HG03097 (cell line): Measurements from ENCODE around the gene EBF3.

Experiments used
- ATAC-seq: cut with Tn5 transposase; IDR thresholded peaks from one replicate; pipeline ENCODE4 v1.9.1; 2021; ENCODE audit not compliant: unreplicated experiment, low FRiP score

EBF3 gene, protein sequence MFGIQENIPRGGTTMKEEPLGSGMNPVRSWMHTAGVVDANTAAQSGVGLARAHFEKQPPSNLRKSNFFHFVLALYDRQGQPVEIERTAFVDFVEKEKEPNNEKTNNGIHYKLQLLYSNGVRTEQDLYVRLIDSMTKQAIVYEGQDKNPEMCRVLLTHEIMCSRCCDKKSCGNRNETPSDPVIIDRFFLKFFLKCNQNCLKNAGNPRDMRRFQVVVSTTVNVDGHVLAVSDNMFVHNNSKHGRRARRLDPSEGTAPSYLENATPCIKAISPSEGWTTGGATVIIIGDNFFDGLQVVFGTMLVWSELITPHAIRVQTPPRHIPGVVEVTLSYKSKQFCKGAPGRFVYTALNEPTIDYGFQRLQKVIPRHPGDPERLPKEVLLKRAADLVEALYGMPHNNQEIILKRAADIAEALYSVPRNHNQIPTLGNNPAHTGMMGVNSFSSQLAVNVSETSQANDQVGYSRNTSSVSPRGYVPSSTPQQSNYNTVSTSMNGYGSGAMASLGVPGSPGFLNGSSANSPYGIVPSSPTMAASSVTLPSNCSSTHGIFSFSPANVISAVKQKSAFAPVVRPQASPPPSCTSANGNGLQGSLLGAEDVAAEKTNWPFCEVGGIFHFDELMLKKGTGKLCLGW

DNA sequence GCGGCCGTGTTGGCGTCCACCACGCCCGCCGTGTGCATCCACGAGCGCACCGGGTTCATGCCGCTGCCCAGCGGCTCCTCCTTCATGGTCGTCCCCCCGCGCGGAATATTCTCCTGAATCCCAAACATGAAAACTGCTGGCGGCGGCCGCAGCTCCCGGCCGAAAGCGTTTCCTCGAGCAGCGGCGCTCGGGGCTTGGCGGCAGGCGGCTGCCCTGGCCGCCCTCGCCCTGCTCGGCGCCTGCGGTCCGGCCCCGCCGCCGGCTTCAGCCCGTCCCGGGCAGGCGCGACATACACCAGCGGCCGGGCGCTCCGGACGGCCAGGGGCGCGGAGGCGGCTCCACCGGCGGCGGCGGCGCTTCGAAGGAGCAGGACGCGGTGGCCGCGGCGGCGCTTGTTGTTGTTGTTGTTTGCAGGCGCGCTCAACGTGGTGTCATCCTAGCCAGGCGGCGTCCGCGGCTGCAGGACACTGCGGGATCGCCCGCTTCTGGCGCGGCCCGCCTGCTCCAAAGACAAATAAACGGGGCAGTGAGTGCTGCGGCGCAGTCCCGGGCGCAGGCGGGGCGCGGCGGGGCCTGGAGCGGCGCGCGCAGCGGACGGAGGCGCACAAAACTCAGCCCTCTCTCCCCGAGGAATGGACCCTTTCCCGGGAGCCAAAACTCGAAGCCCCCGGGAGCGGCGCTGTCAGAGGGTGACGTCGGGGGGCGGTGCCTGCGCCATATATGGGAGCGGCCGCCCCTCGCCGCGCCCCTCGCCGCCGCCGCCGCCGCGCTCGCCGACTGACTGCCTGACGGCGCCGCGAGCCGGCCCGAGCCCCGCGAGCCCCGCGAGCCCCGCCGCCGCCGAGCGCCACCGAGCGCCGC is at the start of gene EBF3:
EBF3 (minus strand) TSS at position 634 of the 861 bp plus-strand sequence; CDS start at position 128, 506 bp downstream.
- ATAC-seq = no peak

- ATAC-seq = no peak
Observed at GRCh38 chr10:130013335-130014262, 49.5 kb upstream of the EBF3 start.

DNA sequence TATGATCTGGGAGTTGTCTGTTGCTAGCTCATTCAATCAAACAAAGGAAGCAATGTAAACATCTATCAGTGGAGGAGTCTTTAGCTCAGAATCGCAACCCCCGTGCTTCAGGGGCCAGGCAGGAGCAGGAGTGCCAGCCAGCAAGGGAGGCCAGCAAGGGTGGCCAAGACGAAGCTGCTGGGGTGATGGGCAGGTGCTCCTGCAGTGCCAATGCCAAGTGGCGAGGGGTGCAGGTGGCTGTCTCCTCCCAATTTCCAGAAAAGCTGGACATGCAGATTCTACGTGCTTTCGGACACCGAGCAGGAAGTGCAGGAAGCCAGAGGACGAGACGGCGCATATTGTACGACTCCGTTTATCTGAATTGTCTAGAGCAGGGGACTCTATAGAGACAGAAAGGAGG is 48.1 kb upstream of the EBF3 start:
- ATAC-seq = no peak

GRCh38 chr10:130010653-130011052 is 46.6 kb upstream of the EBF3 start:
- no peak for ATAC-seq

- no peak for ATAC-seq
Observed at GRCh38 chr10:130009228-130009627, 45.2 kb upstream of the EBF3 start.

DNA sequence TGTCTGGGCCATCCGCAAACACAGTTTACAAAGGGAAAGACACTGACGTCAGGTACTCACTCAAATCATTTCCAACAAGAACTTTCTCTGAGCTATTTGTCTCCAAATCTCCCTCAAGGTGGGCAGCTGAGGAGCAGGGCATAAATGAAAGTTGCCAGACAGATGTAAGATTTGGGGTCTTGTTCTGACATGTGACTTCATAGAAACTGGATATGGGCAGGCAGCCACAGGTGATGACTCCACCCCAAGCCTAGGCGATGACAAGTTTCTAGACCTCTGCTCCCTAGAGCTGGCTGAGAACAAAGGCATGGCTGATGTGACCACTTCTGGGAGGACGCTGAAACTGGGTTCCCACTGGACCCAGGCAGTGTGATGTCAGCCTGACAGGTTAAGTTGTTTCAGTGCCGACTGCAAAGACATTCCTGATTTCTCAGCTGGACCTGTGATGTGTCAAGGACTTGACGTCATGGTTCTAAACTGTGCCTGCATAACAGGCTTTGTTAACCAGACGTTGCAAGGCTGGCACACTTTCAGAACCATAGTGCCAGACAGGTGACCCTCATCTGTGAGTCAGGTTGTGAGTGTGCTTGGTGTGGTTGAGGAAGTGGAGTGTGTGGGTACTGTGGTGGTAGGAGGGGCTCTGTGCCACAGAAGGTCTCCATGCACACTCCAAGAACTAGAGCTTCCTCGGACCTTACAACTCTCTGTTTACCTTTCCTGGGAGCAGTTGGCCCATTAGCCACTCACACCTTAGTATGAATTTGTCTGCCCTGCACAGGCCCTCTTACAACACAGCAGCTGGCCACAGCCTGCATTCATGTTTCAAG is 39.9 kb upstream of the EBF3 start:
- ATAC-seq = no peak

- no peak for ATAC-seq
Observed at GRCh38 chr10:130003166-130003565, 39.1 kb upstream of the EBF3 start.

DNA sequence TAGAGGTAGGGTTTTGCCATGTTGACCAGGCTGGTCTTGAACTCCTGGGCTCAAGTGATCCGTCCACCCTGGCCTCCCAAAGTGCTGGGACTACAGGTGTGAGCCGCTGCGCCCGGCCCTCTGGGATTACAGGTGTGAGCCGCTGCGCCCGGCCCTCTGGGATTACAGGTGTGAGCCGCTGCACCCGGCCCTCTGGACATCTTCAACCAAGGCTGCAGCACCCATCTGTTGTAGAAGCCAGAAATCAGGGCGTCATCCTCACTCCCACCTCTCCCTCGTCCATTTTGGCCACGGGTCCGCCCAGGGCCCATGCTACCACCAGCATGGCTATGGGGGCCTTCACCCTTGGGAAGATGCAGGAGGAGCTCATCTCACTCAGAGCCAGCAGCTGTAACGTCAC is 38.5 kb upstream of the EBF3 start:
- ATAC-seq = no peak

DNA sequence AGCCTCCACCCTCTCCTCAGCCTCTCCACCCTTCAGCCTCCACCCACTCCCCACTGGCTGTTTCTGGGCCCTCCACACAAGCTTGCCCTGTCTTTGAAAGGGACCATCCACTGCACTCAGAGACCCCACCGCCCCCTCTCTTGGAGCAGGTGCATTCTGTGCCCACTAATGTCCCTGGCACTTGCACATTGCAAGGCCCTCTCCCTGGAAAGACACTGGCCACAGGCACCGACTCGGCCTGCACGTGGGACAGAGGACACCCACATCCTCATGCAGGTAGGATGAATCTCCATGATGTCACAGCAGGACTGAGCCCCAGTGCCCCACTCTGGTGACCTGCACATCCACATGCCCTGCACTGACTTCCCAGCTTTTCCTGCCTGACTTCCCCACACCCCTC is 36.8 kb upstream of the EBF3 start:
- ATAC-seq = no peak

GRCh38 chr10:129999140-129999539 is 35.1 kb upstream of the EBF3 start:
- ATAC-seq = no peak

DNA sequence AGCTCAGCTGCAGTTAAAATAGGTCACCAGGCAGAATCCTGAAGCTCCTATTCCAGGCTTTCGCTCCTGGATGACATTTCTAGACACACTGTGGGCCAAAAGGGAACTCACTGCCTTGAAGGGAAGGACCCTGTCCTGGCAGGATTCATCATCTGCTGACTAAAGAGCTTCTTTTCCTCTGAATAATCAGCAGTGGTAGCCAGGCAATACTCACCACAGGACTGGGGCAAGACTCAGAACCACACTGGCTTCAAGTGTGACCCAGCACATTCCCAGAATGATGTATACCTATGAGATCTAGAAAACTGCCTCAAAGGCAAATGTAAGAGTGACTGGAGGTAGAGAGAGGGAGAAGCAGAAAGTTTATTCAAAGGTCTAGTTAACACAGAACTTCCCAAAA is 29.5 kb upstream of the EBF3 start:
- no peak for ATAC-seq

DNA sequence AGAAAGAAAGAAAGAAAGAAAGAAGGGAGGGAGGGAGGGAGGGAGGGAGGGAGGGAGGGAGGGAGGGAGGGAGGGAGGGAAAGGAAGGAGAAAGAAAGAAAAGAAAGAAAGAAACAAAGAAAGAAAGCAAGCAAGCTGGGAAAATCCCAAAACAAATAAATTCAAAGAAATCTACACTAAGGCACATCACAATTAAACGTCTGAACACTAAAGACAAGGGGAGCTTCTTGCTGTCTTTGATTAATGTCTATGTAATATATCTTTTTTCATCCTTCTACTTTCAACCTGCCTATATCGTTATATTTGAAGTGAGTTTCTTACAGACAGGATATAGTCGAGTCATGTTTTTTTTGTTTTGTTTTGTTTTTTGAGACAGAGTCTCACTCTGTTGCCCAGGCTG is 28.3 kb upstream of the EBF3 start:
- no peak for ATAC-seq

DNA sequence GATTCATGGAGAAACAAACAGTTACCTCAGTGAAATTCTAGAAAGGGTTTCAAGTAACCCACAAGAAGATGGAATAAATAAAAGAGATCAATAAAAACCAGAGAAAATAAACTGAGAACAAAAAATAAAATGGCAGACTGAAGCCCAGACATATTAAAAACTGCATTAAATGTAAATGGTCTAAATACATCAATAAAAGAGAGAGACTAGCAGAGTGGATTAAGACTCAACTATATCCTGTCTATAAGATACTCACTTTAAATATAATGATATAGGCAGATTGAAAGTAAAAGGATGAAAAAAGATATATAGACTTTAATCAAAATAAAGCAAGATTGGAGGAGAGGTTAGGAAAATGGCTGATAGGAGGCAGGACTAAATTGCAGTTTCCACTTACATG is 18.8 kb upstream of the EBF3 start:
- ATAC-seq = no peak

GRCh38 chr10:129978980-129979379 is 14.9 kb upstream of the EBF3 start:
- no peak for ATAC-seq

- no peak for ATAC-seq
Observed at GRCh38 chr10:129978322-129978721, 14.2 kb upstream of the EBF3 start.

- no peak for ATAC-seq
Observed at GRCh38 chr10:129977794-129978193, 13.7 kb upstream of the EBF3 start.

GRCh38 chr10:129973674-129974059 is 9.6 kb upstream of the EBF3 start:
- ATAC-seq = no peak

DNA sequence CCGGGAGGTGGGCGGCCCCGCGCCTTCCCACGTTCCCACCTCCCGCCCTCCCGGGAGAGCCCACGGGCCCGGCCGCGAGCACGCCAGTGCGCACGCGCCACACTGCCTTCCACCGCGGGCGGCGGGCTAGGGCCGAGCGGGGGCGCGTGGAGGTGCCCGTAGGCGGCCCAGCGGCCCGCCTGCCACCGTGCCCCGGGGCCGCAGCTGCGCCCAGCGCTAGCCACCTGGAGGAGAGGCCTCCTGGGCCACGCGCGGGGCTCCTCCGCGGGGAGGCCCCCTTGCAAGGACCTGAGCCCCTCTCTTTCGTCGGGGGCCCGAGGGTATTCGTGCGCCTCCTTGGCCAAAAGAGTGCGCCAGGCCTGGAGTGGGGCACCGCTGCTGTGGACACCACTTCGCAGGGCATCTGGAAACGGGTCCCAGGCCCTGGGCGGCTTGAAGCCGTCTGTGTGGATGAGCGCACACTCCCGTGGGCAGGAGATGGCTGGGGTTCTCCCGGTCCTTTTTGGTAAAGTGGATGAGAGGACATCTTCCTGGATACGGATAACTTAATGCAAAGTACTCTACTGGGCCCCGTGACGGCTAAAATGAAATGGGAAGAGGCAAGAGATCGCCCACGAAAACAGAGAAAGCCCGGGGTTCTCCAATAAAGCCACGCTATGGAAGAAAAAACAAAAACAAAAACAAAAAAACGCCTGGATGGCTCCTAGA is 9.0 kb upstream of the EBF3 start:
- no peak for ATAC-seq
